ENCODE data around the gene SORL1. TPM values are rescaled to one million over a fixed set of nuclear protein-coding genes. Genes with fewer than 3 reads are reported as not detected.

SORL1 gene
- total and polyA plus RNA-seq, 3 donors from 2014 or later = 14.7 to 30.0 (median 21.8) TPM

DNA sequence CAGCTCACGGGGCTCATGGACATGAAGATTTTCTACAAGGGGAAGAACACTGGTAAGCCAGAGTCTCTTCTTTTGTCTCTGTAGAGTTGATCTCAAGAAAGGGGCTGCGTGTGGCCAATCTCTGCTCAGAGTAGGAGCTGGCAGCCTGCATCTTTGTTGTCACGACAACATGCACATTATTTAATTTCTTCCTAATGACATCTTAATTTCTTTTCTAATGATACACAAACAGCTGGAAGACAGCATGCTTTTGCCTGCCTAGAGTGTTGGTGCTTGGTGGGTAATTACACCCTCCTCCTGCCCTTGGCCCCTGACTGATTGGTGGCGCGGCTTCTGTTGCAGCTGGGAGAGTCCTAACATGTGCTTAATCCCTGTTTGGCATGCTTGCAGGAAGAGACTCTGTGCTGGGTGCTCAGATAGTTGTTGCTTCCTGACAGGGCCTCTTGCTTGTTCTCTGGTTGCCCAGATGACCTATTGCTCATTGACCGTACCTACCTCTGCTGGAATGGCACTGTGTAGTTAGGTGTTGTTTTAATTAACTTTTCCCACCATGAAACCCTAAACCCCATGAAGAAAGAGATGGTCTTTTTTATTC lies 107.6 kb downstream of the SORL1 start:
- Histone ChIP-seq H3K36me3 (ENCODE audit: low read depth, missing control alignments) (no peaks in the 10 kb centered on the region), H3K27ac (no peak overlapping the region), H3K9me3 (no peaks in the 10 kb centered on the region), H3K4me3 (no peak overlapping the region), H3K27me3 (no peaks in the 10 kb centered on the region), H3K4me1 (no peaks in the 10 kb centered on the region)
- no peak for DNase-seq
- no peak for TF ChIP-seq POLR2A (IDR thresholded peaks at IDR 0.05)
- no peak for TF ChIP-seq CTCF (IDR thresholded peaks at IDR 0.05)
- intact Hi-C loops (cut with DNase I; ENCODE audit: low total_unique reads) = no loop called here
- 92 to 95% methylated on average over 6 of the region's 6 CpGs for WGBS, 2 donors

GRCh38 chr11:121560236-121560635 lies 108.1 kb downstream of the SORL1 start:
- Histone ChIP-seq H3K27me3 (no peaks in the 10 kb centered on the region), H3K4me1 (no peaks in the 10 kb centered on the region), H3K4me3 (no peak overlapping the region), H3K36me3 (ENCODE audit: low read depth, missing control alignments) (no peaks in the 10 kb centered on the region), H3K27ac (no peak overlapping the region), H3K9me3 (no peaks in the 10 kb centered on the region)
- TF ChIP-seq POLR2A (IDR thresholded peaks at IDR 0.05) (no peak), CTCF (IDR thresholded peaks at IDR 0.05) (no peak)
- intact Hi-C loops (cut with DNase I; ENCODE audit: low total_unique reads) = no loop called here
- no peak for DNase-seq

DNA sequence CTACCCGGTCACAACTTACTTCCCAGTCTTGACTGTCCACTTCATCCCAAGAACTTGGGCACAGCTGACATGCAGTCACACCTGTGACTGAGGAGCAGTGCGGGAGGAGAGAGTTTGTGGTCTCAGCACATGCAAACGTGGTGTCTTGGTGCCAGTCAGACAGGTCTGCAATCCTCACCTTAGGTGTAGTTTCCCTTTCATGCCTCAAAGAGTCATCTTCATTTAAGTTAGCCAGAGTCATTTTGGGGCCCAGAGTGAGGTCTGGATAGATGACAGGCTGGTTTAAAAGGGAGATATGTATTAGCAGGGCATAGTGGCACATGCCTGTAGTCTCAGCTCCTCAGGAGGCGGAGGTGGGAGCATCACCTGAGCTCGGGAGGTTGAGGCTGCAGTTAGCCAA lies 109.1 kb downstream of the SORL1 start:
- TF ChIP-seq CTCF (IDR thresholded peaks at IDR 0.05) = no peak
- no peak for TF ChIP-seq POLR2A (IDR thresholded peaks at IDR 0.05)
- intact Hi-C loops (cut with DNase I; ENCODE audit: low total_unique reads) = no loop called here
- no peaks in the 10 kb centered on the region for H3K27me3 ChIP-seq
- H3K36me3 ChIP-seq (ENCODE audit: low read depth, missing control alignments) = no peaks in the 10 kb centered on the region
- DNase-seq = no peak
- 83 to 88% methylated on average over 5 of the region's 5 CpGs for WGBS, 2 donors
- H3K4me3 ChIP-seq = no peak overlapping the region
- no peaks in the 10 kb centered on the region for H3K4me1 ChIP-seq
- no peak overlapping the region for H3K27ac ChIP-seq
- H3K9me3 ChIP-seq = no peaks in the 10 kb centered on the region

- Histone ChIP-seq H3K36me3 (ENCODE audit: low read depth, missing control alignments) (no peaks in the 10 kb centered on the region), H3K4me1 (no peaks in the 10 kb centered on the region), H3K4me3 (no peak overlapping the region), H3K27ac (no peak overlapping the region), H3K27me3 (no peaks in the 10 kb centered on the region), H3K9me3 (no peaks in the 10 kb centered on the region)
- TF ChIP-seq POLR2A (IDR thresholded peaks at IDR 0.05) = no peak
- TF ChIP-seq CTCF (IDR thresholded peaks at IDR 0.05) = no peak
- DNase-seq = no peak
- WGBS, 2 donors = 61 to 63% methylated on average over 5 of the region's 5 CpGs
- intact Hi-C loops (cut with DNase I; ENCODE audit: low total_unique reads) = no loop called here
Measured at GRCh38 chr11:121561716-121562115, 109.6 kb downstream of the SORL1 start.

DNA sequence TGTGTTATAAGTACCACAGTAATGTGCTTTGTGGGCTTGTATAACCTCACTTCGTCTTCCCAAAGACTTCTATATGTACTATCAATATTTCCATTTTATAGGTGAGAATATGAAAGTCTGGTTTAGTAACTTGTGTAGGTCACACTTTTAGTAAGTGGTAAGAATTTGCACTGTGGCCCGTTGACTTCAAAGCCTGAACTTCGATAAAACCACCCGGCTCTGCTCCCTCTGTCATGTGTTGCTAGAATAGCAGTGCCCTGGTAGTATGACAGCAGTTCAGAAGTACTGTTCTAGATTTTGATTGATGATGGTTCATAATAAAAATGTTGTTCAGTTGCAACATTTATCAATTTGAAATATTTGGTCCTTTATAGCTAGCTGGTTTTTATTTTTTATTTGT lies 110.9 kb downstream of the SORL1 start:
- no peak for DNase-seq
- Histone ChIP-seq H3K36me3 (ENCODE audit: low read depth, missing control alignments) (no peaks in the 10 kb centered on the region), H3K4me3 (no peak overlapping the region), H3K4me1 (no peaks in the 10 kb centered on the region), H3K27me3 (no peaks in the 10 kb centered on the region), H3K27ac (no peak overlapping the region), H3K9me3 (no peaks in the 10 kb centered on the region)
- TF ChIP-seq POLR2A (IDR thresholded peaks at IDR 0.05) (no peak), CTCF (IDR thresholded peaks at IDR 0.05) (no peak)
- intact Hi-C loops (cut with DNase I; ENCODE audit: low total_unique reads) = no loop called here
- WGBS, 2 donors = 87 to 89% methylated on average over 4 of the region's 4 CpGs

Measured in testis (tissue), 3 donors.